ENCODE results near the gene RAB17.

Gene RAB17

GRCh38 chr2:237603049-237603717 lies 12.6 kb upstream of the RAB17 start:
- TF ChIP-seq REST (IDR thresholded peaks at IDR 0.05; ENCODE audit: insufficient read depth in 1 of 2, low read depth in 2 of 2, low read length in 2 of 2) (no peak), TAF1 (IDR thresholded peaks at IDR 0.05; ENCODE audit: borderline replicate concordance, insufficient read depth, low read length) (no peak), POLR2AphosphoS5 (IDR thresholded peaks at IDR 0.05; ENCODE audit: low read depth, low read length) (no peak), SIN3A (IDR thresholded peaks at IDR 0.05; ENCODE audit: borderline replicate concordance, insufficient read depth, low read length) (no peak), FOXP2 (optimal IDR thresholded peaks at IDR 0.05; ENCODE audit: borderline replicate concordance, extremely low read depth, extremely low read length, insufficient read depth) (no peak)

GRCh38 chr2:237602409-237602808 lies 11.9 kb upstream of the RAB17 start:
- TF ChIP-seq FOXP2 (optimal IDR thresholded peaks at IDR 0.05; ENCODE audit: borderline replicate concordance, extremely low read depth, extremely low read length, insufficient read depth) (no peak), TAF1 (IDR thresholded peaks at IDR 0.05; ENCODE audit: borderline replicate concordance, insufficient read depth, low read length) (no peak), POLR2AphosphoS5 (IDR thresholded peaks at IDR 0.05; ENCODE audit: low read depth, low read length) (no peak)

- TF ChIP-seq REST (IDR thresholded peaks at IDR 0.05; ENCODE audit: insufficient read depth in 1 of 2, low read depth in 2 of 2, low read length in 2 of 2) (no peak), SIN3A (IDR thresholded peaks at IDR 0.05; ENCODE audit: borderline replicate concordance, insufficient read depth, low read length) (no peak)
Observed at GRCh38 chr2:237601453-237602116, 11.1 kb upstream of the RAB17 start.

GRCh38 chr2:237600205-237600846 lies 9.8 kb upstream of the RAB17 start:
- TF ChIP-seq TAF1 (IDR thresholded peaks at IDR 0.05; ENCODE audit: borderline replicate concordance, insufficient read depth, low read length): no peak
- TF ChIP-seq SIN3A (IDR thresholded peaks at IDR 0.05; ENCODE audit: borderline replicate concordance, insufficient read depth, low read length): no peak
- TF ChIP-seq REST (IDR thresholded peaks at IDR 0.05; ENCODE audit: insufficient read depth in 1 of 2, low read depth in 2 of 2, low read length in 2 of 2): no peak
- no peak for TF ChIP-seq POLR2AphosphoS5 (IDR thresholded peaks at IDR 0.05; ENCODE audit: low read depth, low read length)
- no peak for TF ChIP-seq FOXP2 (optimal IDR thresholded peaks at IDR 0.05; ENCODE audit: borderline replicate concordance, extremely low read depth, extremely low read length, insufficient read depth)

GRCh38 chr2:237599465-237600110 lies 9.1 kb upstream of the RAB17 start:
- TF ChIP-seq REST (IDR thresholded peaks at IDR 0.05; ENCODE audit: insufficient read depth in 1 of 2, low read depth in 2 of 2, low read length in 2 of 2) (no peak), SIN3A (IDR thresholded peaks at IDR 0.05; ENCODE audit: borderline replicate concordance, insufficient read depth, low read length) (no peak), TAF1 (IDR thresholded peaks at IDR 0.05; ENCODE audit: borderline replicate concordance, insufficient read depth, low read length) (no peak), POLR2AphosphoS5 (IDR thresholded peaks at IDR 0.05; ENCODE audit: low read depth, low read length) (no peak), FOXP2 (optimal IDR thresholded peaks at IDR 0.05; ENCODE audit: borderline replicate concordance, extremely low read depth, extremely low read length, insufficient read depth) (no peak)
